Measurements from ENCODE around the gene GNG8. TPM values are rescaled to one million over a fixed set of nuclear protein-coding genes. Genes with fewer than 3 reads are reported as not detected.
A peak's percentile ranks its signal among the peaks of the same experiment; 100 is the strongest.

The GNG8 gene
- total and polyA plus RNA-seq, 2 of the 13 experiments (the other 11 are each of a cell fraction or from before 2014, with no cell fraction given), result not detected

DNA sequence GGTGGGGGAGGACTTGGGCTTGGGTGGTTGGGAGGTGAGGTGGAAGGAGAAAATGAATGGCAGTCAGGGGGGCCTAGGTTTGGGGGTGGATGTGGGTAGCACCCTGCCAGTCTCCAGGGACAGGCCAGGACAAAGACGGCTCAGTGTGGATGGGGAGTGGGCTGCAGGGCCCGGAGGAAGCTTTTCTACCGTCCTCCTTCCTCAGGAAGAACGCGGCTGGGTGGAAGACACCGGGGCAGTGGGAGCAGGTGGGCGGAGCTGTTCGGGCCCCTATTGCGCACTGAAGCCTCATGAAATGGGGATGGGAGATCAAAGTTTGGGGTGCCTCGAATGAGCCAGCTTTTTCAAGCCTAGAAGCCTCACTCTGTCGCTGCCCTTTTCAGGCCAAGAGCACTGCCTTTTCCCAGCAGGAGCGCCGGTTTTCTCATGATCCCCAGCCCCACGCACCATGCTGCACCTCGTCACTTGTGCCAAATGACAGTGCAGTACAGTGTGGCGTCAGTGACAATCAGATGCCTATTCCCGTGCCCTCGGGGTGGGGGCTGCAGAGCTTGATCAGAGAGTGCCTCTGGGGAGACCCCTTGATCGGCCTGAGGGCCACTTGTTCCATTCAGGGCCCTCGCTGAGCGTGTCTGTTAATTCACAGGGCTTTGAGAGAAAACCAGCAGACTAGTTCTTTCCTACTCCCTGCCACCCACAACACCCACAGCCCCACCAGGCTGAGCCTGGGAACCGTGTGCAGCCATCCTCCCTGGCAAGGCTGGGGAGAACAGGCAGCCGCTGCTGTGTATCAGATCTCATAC lies 33.4 kb downstream of the GNG8 start:
- Histone ChIP-seq H3K4me3 (replicated peaks in 1 of 3; ENCODE audit: insufficient read depth in 1 of 3, low read depth in 2 of 3, low read length in 3 of 3) (peak overlapping the region; percentile 94 to 100 (median 98)), H3K9ac (ENCODE audit: insufficient read depth, low read depth, low read length) (peak overlapping the region; percentile 97), H3K36me3 (replicated peaks in 1 of 2; ENCODE audit: control insufficient read depth in 1 of 2, insufficient read depth in 2 of 2, low read length in 2 of 2) (peaks cover 15 to 27% of the 10 kb centered on the region in 2 experiments; a peak in 4 of 5 replicates), H3K27ac (ENCODE audit: extremely low read length, insufficient read depth, low read length) (peak overlapping the region; percentile 90), H3K4me1 (ENCODE audit: insufficient read depth, low read length) (peaks cover 37% of the 10 kb centered on the region), H3K79me2 (ENCODE audit: insufficient read depth, low read length) (peaks cover 40% of the 10 kb centered on the region), H3K9me3 (ENCODE audit: low read length) (peaks cover 12% of the 10 kb centered on the region; the same call in 1 of the 2 replicates), H3K4me2 (ENCODE audit: low read depth, low read length) (peak overlapping the region; percentile 92), H3K27me3 (ENCODE audit: control insufficient read depth in 1 of 2, insufficient read depth in 2 of 2, low read length in 2 of 2) (no peaks in the 10 kb centered on the region; a peak in 1 of 5 replicates), H4K20me1 (ENCODE audit: insufficient read depth, low read length) (peaks cover 15% of the 10 kb centered on the region; the same call in 1 of the 2 replicates), H2AFZ (ENCODE audit: low read length) (no peak overlapping the region)
- ChIA-PET POLR2A (interaction anchor here (0.9 to 2.2 kb wide), 7 partner anchors 9 to 833 kb away, joined by 3 to 12 read pairs (median 7); partner anchors contain the start of genes DACT3 and SIX5), CTCF (ENCODE audit: low intra/inter-chr PET ratio, low total read pairs) (no interaction called here)
- WGBS (ENCODE audit: low lambda C conversion rate), result 2% methylated on average over 7 of the region's 23 CpGs
- no TSS peak for BruUV-seq (replicated peaks)
- FAIRE-seq, result no peak
- intact Hi-C loops (cut with micrococcal nuclease; ENCODE audit: unreplicated experiment) (loop anchor here (1.0 kb wide), 1 partner anchor 8 kb away; no protein-coding TSS in a partner anchor), in situ Hi-C loops (cut with HindIII; ENCODE audit: extremely low pct_ligation_motif_present, low pct_unique_long_range_greater_than_20kb) (no loop called here)
- DNase-seq (ENCODE audit: low spot score), result no peak
- ATAC-seq, result peak; percentile 36; the same call in 2 of the 3 replicates
- TF ChIP-seq ZBTB7B (CRISPR knock-in tag; IDR thresholded peaks at IDR 0.05) (no peak), HDAC2 (CRISPR knock-in tag; IDR thresholded peaks at IDR 0.05) (no peak), ZXDC (CRISPR knock-in tag; IDR thresholded peaks at IDR 0.05) (no peak), NFIB (CRISPR knock-in tag; IDR thresholded peaks at IDR 0.05; ENCODE audit: borderline replicate concordance) (no peak), ZFP62 (CRISPR knock-in tag; IDR thresholded peaks at IDR 0.05) (no peak), ZNF563 (CRISPR knock-in tag; IDR thresholded peaks at IDR 0.05) (no peak), ZFY (CRISPR knock-in tag; IDR thresholded peaks at IDR 0.05) (no peak), CCAR2 (optimal IDR thresholded peaks at IDR 0.05; ENCODE audit: low read depth, low read length) (no peak), ZNF841 (CRISPR knock-in tag; IDR thresholded peaks at IDR 0.05; ENCODE audit: borderline replicate concordance) (no peak), ZNF274 (CRISPR knock-in tag; IDR thresholded peaks at IDR 0.05) (peak; percentile 77; the same call in 1 of the 2 replicates), ZNF598 (CRISPR knock-in tag; IDR thresholded peaks at IDR 0.05; ENCODE audit: borderline replicate concordance) (peak; percentile 18; the same call in 1 of the 2 replicates), ZFP36 (IDR thresholded peaks at IDR 0.05; ENCODE audit: borderline replicate concordance, low read depth, low read length, partially characterized antibody) (no peak), PCBP2 (optimal IDR thresholded peaks at IDR 0.05; ENCODE audit: low read depth, low read length, poor library complexity, severe bottlenecking) (peak; percentile 11), ZSCAN29 (CRISPR knock-in tag; conservative IDR thresholded peaks at IDR 0.05) (no peak), HHEX (CRISPR knock-in tag; IDR thresholded peaks at IDR 0.05) (no peak), CREB1 (IDR thresholded peaks at IDR 0.05) (no peak), CREB1 (CRISPR knock-in tag; IDR thresholded peaks at IDR 0.05) (no peak), ZNF607 (CRISPR knock-in tag; IDR thresholded peaks at IDR 0.05; ENCODE audit: borderline replicate concordance) (no peak)
- TF ChIP-seq, protein P1, sequence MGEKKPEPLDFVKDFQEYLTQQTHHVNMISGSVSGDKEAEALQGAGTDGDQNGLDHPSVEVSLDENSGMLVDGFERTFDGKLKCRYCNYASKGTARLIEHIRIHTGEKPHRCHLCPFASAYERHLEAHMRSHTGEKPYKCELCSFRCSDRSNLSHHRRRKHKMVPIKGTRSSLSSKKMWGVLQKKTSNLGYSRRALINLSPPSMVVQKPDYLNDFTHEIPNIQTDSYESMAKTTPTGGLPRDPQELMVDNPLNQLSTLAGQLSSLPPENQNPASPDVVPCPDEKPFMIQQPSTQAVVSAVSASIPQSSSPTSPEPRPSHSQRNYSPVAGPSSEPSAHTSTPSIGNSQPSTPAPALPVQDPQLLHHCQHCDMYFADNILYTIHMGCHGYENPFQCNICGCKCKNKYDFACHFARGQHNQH (CRISPR knock-in tag; IDR thresholded peaks at IDR 0.05), result no peak
- TF ChIP-seq, protein P2, sequence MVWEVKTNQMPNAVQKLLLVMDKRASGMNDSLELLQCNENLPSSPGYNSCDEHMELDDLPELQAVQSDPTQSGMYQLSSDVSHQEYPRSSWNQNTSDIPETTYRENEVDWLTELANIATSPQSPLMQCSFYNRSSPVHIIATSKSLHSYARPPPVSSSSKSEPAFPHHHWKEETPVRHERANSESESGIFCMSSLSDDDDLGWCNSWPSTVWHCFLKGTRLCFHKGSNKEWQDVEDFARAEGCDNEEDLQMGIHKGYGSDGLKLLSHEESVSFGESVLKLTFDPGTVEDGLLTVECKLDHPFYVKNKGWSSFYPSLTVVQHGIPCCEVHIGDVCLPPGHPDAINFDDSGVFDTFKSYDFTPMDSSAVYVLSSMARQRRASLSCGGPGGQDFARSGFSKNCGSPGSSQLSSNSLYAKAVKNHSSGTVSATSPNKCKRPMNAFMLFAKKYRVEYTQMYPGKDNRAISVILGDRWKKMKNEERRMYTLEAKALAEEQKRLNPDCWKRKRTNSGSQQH (CRISPR knock-in tag; IDR thresholded peaks at IDR 0.05; ENCODE audit: low read depth), result 0 out of 2 replicates have a peak, but pooled peaks have one; percentile 19
